Osteocyte (in vitro differentiated cells): ENCODE data around the gene CCDC117. TPM values are rescaled to one million over a fixed set of nuclear protein-coding genes. Genes with fewer than 3 reads are reported as not detected.
A peak's percentile ranks its signal among the peaks of the same experiment; 100 is the strongest.

Source experiments
- DNase-seq: peaks from one replicate; pipeline ENCODE4 v3.0.0; 2021; ENCODE audit warnings: mixed read lengths; ENCODE audit not compliant: unreplicated experiment; ENCODE audit errors: extremely low spot score
- H3K27ac Mint-ChIP-seq: one replicate; pipeline ENCODE4 v1.8.0; 2021; ENCODE audit warnings: mild to moderate bottlenecking, mixed read lengths; ENCODE audit not compliant: unreplicated experiment
- H3K27me3 Mint-ChIP-seq: one replicate; pipeline ENCODE4 v1.8.0; 2021; ENCODE audit warnings: mixed read lengths; ENCODE audit not compliant: unreplicated experiment
- H3K36me3 Mint-ChIP-seq: one replicate; pipeline ENCODE4 v1.8.0; 2021; ENCODE audit warnings: mixed read lengths; ENCODE audit not compliant: unreplicated experiment
- H3K4me1 Mint-ChIP-seq: one replicate; pipeline ENCODE4 v1.8.0; 2021; ENCODE audit warnings: mixed read lengths; ENCODE audit not compliant: unreplicated experiment
- H3K4me3 Mint-ChIP-seq: one replicate; pipeline ENCODE4 v1.8.0; 2021; ENCODE audit warnings: mild to moderate bottlenecking, moderate library complexity, mixed read lengths; ENCODE audit not compliant: unreplicated experiment
- H3K9me3 Mint-ChIP-seq: one replicate; pipeline ENCODE4 v1.8.0; 2021; ENCODE audit warnings: mixed read lengths; ENCODE audit not compliant: unreplicated experiment
- long read RNA-seq: library from polyadenylated mRNA; unstranded; transcript quantifications from one replicate; pipeline ENCODE4 v2.0.0, GENCODE V29; 2021
- total RNA-seq: library from RNA; stranded (reverse); gene quantifications from 2 replicates; pipeline ENCODE4 v1.2.1, GENCODE V29; 2021
- TF ChIP-seq, protein P1 (sequence below): fragments of 200-600 bp; sonication (generic); IDR thresholded peaks from 2 replicates; pipeline ENCODE4 v1.5.0; 2021; ENCODE audit warnings: antibody characterized with exemption, mild to moderate bottlenecking, moderate library complexity

Gene CCDC117
- 21.9 and 23.6 TPM in 2 replicates for total RNA-seq
- long read RNA-seq, partial matches to known transcripts: 2 of 14 reads
- long read RNA-seq, other reads (novel, unspliced or antisense): 8 of 14 reads

GRCh38 chr22:28772633-28773460 lies at the start of gene CCDC117:
TSS of gene CCDC117 (plus strand) at chr22:28772695. CDS start at chr22:28772850, 155 bp downstream.
- peak; percentile 97 for DNase-seq
- no peaks in the 10 kb centered on the region for H3K9me3 Mint-ChIP-seq
- no peaks in the 10 kb centered on the region for H3K27me3 Mint-ChIP-seq
- peaks cover 11% of the 10 kb centered on the region for H3K36me3 Mint-ChIP-seq
- H3K27ac Mint-ChIP-seq: peak within 1 kb of the TSS; percentile 93
- peaks cover 20% of the 10 kb centered on the region for H3K4me1 Mint-ChIP-seq
- TF ChIP-seq, protein P1, sequence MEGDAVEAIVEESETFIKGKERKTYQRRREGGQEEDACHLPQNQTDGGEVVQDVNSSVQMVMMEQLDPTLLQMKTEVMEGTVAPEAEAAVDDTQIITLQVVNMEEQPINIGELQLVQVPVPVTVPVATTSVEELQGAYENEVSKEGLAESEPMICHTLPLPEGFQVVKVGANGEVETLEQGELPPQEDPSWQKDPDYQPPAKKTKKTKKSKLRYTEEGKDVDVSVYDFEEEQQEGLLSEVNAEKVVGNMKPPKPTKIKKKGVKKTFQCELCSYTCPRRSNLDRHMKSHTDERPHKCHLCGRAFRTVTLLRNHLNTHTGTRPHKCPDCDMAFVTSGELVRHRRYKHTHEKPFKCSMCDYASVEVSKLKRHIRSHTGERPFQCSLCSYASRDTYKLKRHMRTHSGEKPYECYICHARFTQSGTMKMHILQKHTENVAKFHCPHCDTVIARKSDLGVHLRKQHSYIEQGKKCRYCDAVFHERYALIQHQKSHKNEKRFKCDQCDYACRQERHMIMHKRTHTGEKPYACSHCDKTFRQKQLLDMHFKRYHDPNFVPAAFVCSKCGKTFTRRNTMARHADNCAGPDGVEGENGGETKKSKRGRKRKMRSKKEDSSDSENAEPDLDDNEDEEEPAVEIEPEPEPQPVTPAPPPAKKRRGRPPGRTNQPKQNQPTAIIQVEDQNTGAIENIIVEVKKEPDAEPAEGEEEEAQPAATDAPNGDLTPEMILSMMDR: peak; percentile 10
- peak within 1 kb of the TSS; percentile 89 for H3K4me3 Mint-ChIP-seq

DNA sequence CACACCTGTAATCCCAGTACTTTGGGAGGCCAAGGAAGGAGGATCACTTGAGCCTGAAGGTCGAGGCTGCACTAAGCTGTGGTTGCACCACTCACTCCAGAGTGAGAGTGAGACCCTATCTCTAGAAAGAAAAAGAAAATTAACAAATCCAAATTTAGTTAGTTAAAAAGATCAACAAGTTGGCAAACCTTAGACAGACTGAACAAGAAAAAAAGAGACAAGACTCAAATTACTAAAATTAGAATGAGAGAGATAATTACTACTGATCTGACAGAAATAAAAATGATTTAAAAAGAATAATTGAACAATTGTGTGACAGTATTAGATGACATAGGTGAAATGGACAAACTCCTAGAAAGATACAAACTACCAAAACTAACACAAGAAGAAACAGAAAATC lies 44.5 kb upstream of the CCDC117 start:
- no peak for DNase-seq
- Mint-ChIP-seq H3K9me3 (no peaks in the 10 kb centered on the region), H3K27me3 (no peaks in the 10 kb centered on the region), H3K27ac (no peak overlapping the region), H3K36me3 (peaks cover 8% of the 10 kb centered on the region), H3K4me3 (no peak overlapping the region), H3K4me1 (peaks cover 14% of the 10 kb centered on the region)
- TF ChIP-seq, protein P1: no peak

DNA sequence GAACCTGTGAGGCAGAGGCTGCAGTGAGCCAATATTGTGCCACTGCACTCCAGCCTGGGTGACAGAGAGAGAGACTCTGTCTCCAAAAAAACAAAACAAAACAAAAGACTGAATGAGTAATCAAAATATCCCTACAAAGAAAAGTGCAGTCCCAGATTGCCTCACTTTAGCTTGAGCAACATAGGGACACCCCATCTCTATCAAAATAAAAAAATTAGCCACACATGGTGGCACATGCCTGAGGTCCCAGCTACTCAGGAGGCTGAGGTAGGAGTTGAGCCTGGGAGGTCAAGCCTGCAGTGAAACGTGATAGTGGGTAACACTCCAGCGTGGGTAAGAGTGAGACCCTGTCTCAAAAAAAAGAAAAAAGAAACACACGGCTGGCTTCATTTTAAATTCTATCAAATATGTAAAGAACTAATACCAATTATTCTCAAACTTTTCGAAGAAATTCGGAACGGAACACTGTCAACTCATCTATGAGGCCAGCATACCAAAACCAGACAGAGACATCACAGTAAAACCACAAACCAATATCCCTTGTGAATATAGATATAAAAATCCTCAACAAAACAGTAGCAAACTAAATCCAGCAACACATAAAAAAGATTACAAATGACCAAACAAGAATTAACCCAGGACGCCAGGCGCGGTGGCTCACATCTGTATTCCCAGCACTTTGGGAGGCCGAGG lies 43.7 kb upstream of the CCDC117 start:
- no peaks in the 10 kb centered on the region for H3K9me3 Mint-ChIP-seq
- TF ChIP-seq, protein P1: no peak
- DNase-seq: no peak
- H3K4me1 Mint-ChIP-seq: peaks cover 14% of the 10 kb centered on the region
- H3K36me3 Mint-ChIP-seq: peaks cover 6% of the 10 kb centered on the region
- peak overlapping the region; percentile 27 for H3K27ac Mint-ChIP-seq
- no peak overlapping the region for H3K4me3 Mint-ChIP-seq
- H3K27me3 Mint-ChIP-seq: no peaks in the 10 kb centered on the region

DNA sequence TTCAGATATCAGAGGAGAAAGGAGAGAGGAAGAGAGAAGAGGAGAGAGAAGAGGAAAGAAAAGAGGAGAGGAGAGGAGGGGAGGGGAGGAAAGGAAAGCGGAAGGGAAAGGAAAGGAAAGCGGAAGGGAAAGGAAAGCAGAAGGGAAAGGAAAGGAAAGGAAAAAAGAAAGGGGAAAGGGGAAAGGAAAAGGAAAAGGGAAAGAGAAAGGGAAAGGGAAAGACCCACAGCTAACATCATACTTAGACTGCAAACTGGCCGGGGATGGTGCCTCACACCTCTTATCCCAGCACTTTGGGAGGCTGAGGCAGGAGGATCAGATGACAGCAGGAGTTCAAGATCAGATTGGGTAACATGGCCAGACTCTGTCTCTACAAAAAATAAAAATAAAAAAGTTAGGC lies 42.3 kb upstream of the CCDC117 start:
- Mint-ChIP-seq H3K27me3 (no peaks in the 10 kb centered on the region), H3K27ac (peak overlapping the region; percentile 86), H3K4me3 (no peak overlapping the region), H3K4me1 (peaks cover 14% of the 10 kb centered on the region), H3K9me3 (no peaks in the 10 kb centered on the region), H3K36me3 (peaks cover 2% of the 10 kb centered on the region)
- no peak for DNase-seq
- TF ChIP-seq, protein P1: no peak

DNA sequence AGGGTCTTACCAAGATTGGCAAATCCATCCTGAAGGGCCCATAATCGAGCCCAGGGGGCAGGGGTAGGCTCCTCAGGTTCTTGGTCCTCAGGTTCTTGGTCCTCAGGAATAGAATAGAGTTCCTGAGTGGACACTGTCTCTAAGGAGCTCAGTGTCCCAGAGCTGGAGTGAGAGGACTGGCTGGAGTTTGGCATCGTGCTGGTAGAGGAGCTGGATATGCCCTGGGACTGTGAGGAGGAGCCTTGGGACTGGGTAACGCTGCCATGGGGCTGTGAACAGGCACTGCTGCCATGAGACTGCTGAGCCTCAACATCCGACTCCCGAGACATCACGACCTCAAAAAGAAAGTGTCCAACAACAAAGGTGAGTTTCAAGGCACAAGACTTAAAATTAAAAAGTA lies 38.1 kb upstream of the CCDC117 start:
- no peaks in the 10 kb centered on the region for H3K27me3 Mint-ChIP-seq
- no peaks in the 10 kb centered on the region for H3K9me3 Mint-ChIP-seq
- DNase-seq: no peak
- no peaks in the 10 kb centered on the region for H3K36me3 Mint-ChIP-seq
- TF ChIP-seq, protein P1: no peak
- peaks cover 6% of the 10 kb centered on the region for H3K4me1 Mint-ChIP-seq
- H3K27ac Mint-ChIP-seq: no peak overlapping the region
- no peak overlapping the region for H3K4me3 Mint-ChIP-seq
